Liver (tissue), 9 donors: Measurements from ENCODE around the gene GM2A. TPM values are rescaled to one million over a fixed set of nuclear protein-coding genes. Genes with fewer than 3 reads are reported as not detected.
A peak's percentile ranks its signal among the peaks of the same experiment; 100 is the strongest.

Experiments used
- DNase-seq: peaks from one replicate; pipeline ENCODE4 v3.0.0-alpha.2; 2017; ENCODE audit warnings: low spot score
- H3K27ac ChIP-seq, 2 donors: one replicate each; pipeline ENCODE4 v1.7.0; 2013; ENCODE audit warnings: inconsistent platforms in 2 of 2, low read length in 2 of 2, control low read depth in 1 of 2, low read depth in 1 of 2, mild to moderate bottlenecking in 1 of 2
- H3K27me3 ChIP-seq, 4 donors: one replicate each; pipeline versions ENCODE4 v1.6.1 to v1.7.0; 2013; ENCODE audit warnings: low read length in 3 of 4, inconsistent platforms in 1 of 4, mild to moderate bottlenecking in 1 of 4, moderate library complexity in 1 of 4; ENCODE audit not compliant: control insufficient read depth in 4 of 4, insufficient read depth in 4 of 4
- H3K36me3 ChIP-seq, 4 donors: one replicate each; pipeline versions ENCODE4 v1.6.1 to v1.7.0; 2013; ENCODE audit warnings: low read length in 3 of 4, mild to moderate bottlenecking in 3 of 4, low read depth in 1 of 4, moderate library complexity in 1 of 4; ENCODE audit not compliant: control insufficient read depth in 4 of 4, insufficient read depth in 3 of 4
- H3K4me1 ChIP-seq, 4 donors: one replicate each; pipeline versions ENCODE4 v1.6.1 to v1.7.0; 2013; ENCODE audit warnings: low read length in 3 of 4, mild to moderate bottlenecking in 3 of 4, moderate library complexity in 1 of 4; ENCODE audit not compliant: control insufficient read depth in 4 of 4, insufficient read depth in 4 of 4
- H3K4me3 ChIP-seq, 3 donors: one replicate each; pipeline versions ENCODE4 v1.6.1 to v1.7.0; 2013; ENCODE audit warnings: low read length in 3 of 3, control low read depth in 1 of 3, low read depth in 1 of 3, mild to moderate bottlenecking in 1 of 3
- H3K9ac ChIP-seq, 2 donors: one replicate each; pipeline ENCODE4 v1.7.0; 2013; ENCODE audit warnings: low read length in 2 of 2, mild to moderate bottlenecking in 2 of 2, moderate library complexity in 2 of 2, control low read depth in 1 of 2, low read depth in 1 of 2
- H3K9me3 ChIP-seq, 4 donors: one replicate each; pipeline versions ENCODE4 v1.6.1 to v1.7.0; 2013; ENCODE audit warnings: low read length in 3 of 4; ENCODE audit not compliant: control insufficient read depth in 4 of 4
- EGR1 ChIP-seq, 2 donors: IDR thresholded peaks; 2 replicates each; pipeline ENCODE4 v1.6.1; 2016 to 2018; ENCODE audit warnings: antibody characterized with exemption in 2 of 2, low read depth in 2 of 2
- FOXA1 ChIP-seq: IDR thresholded peaks from 2 replicates; pipeline ENCODE4 v1.6.1; 2016; ENCODE audit warnings: antibody characterized with exemption
- FOXA2 ChIP-seq: IDR thresholded peaks from 2 replicates; pipeline ENCODE4 v1.6.1; 2016; ENCODE audit warnings: antibody characterized with exemption
- GABPA ChIP-seq, 2 donors: IDR thresholded peaks in 1 of 2; conservative IDR thresholded peaks in 1 of 2; 2 replicates each; pipeline ENCODE4 v1.6.1; 2016; ENCODE audit warnings: antibody characterized with exemption in 2 of 2, mild to moderate bottlenecking in 1 of 2, moderate library complexity in 1 of 2
- HNF4A ChIP-seq, 2 donors: conservative IDR thresholded peaks; 2 replicates each; pipeline ENCODE4 v1.6.1; 2016; ENCODE audit warnings: antibody characterized with exemption in 2 of 2, mild to moderate bottlenecking in 2 of 2
- HNF4G ChIP-seq: IDR thresholded peaks from 2 replicates; pipeline ENCODE4 v1.6.1; 2016; ENCODE audit warnings: antibody characterized with exemption
- JUND ChIP-seq, 2 donors: IDR thresholded peaks; 2 replicates each; pipeline ENCODE4 v1.6.1; 2016; ENCODE audit warnings: antibody characterized with exemption in 2 of 2
- NR2F2 ChIP-seq: IDR thresholded peaks from 2 replicates; pipeline ENCODE4 v1.6.1; 2016; ENCODE audit warnings: antibody characterized with exemption
- RAD21 ChIP-seq, 2 donors: IDR thresholded peaks; 2 replicates each; pipeline ENCODE4 v1.6.1; 2016; ENCODE audit warnings: antibody characterized with exemption in 2 of 2, mild to moderate bottlenecking in 2 of 2
- RXRA ChIP-seq, 2 donors: IDR thresholded peaks; 2 replicates each; pipeline ENCODE4 v1.6.1; 2017 to 2018; ENCODE audit warnings: antibody characterized with exemption in 2 of 2, mild to moderate bottlenecking in 1 of 2
- SP1 ChIP-seq: IDR thresholded peaks from 2 replicates; pipeline ENCODE4 v1.6.1; 2018; ENCODE audit warnings: antibody characterized with exemption, mild to moderate bottlenecking
- TAF1 ChIP-seq: conservative IDR thresholded peaks from 2 replicates; pipeline ENCODE4 v1.6.1; 2016; ENCODE audit warnings: antibody characterized with exemption, mild to moderate bottlenecking
- WGBS: extraction: QIAGEN DNeasy Blood & Tissue Kit; methylation state at CpG from one replicate; pipeline ENCODE4 v1.1.7; 2013; 5-methylcytosine and 5-hydroxymethylcytosine counted together
- polyA plus RNA-seq, 2 donors: library from polyadenylated mRNA; stranded (reverse) in 1 of 2; unstranded in 1 of 2; fragments of 200-250 nt in 1 of 2; fragments of >200 nt in 1 of 2; fragmentation: Nextera tagmentation in 1 of 2; extraction: Ambion mirVana in 1 of 2; gene quantifications; one replicate each; pipeline versions ENCODE4 v1.2.1 to v1.2.3, GENCODE V29; 2013 to 2015
- total RNA-seq, 2 donors: library from RNA; depleted of rRNA; stranded (reverse); fragments of >200 nt; gene quantifications; one replicate each; pipeline ENCODE4 v1.2.3, GENCODE V29; 2014
- TF ChIP-seq, protein P1 (sequence below): fragments of 150-350 bp; IDR thresholded peaks from 2 replicates; pipeline ENCODE4 v1.5.1; 2017; ENCODE audit warnings: improper control_type of control experiment, low read depth, low read length; ENCODE audit not compliant: missing input control
- TF ChIP-seq, protein P2 (sequence below): IDR thresholded peaks from 2 replicates; pipeline ENCODE4 v1.6.1; 2016; ENCODE audit warnings: antibody characterized with exemption, mild to moderate bottlenecking
- TF ChIP-seq, protein P3 (sequence below): IDR thresholded peaks from 2 replicates; pipeline ENCODE4 v1.6.1; 2016; ENCODE audit warnings: antibody characterized with exemption
- TF ChIP-seq, protein P4 (sequence below): IDR thresholded peaks from 2 replicates; pipeline ENCODE4 v1.6.1; 2016; ENCODE audit warnings: antibody characterized with exemption
- TF ChIP-seq, protein P5 (sequence below): IDR thresholded peaks from 2 replicates; pipeline ENCODE4 v1.6.1; 2016; ENCODE audit warnings: antibody characterized with exemption
- donor health status: healthy.
- donor health status: healthy.
- donor health status: healthy.
- donor health status: healthy.
- donor health status: healthy.

The GM2A gene
- total and polyA plus RNA-seq, 4 donors = 4.1 to 14.5 (median 10.6) TPM

DNA sequence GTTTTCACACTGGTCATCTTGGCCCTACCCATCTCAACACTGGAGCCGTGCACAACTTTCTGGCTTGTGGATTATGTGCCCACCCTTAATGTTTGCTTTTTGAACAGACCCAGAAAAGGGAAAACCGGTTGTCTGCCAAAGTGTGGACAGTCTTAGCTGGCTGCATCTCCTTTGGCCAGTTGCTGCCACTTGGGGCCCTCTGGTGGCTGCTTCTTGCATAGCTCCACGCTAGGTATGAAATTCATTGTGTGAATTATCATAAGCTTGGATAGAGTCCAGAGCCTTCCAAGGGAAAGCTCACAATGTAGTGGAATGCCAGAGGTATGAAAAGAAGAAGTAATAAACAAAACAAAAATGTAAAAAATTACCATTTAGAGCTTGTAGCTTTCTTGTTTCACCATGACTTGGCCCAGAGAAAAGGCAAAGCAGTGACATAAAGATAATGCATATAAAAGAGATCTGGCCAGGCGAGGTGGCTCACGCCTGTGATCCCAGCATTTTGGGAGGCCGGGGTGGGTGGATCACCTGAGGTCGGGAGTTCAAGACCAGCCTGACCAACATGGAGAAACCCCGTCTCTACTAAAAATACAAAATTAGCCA lies 63.1 kb downstream of the GM2A start:
- no peak overlapping the region for H3K4me3 ChIP-seq
- DNase-seq = peak; percentile 72
- no peak overlapping the region for H3K9ac ChIP-seq
- H3K9me3 ChIP-seq = no peaks in the 10 kb centered on the region
- WGBS = 45% methylated on average over 8 of the region's 8 CpGs
- no peaks in the 10 kb centered on the region for H3K4me1 ChIP-seq
- H3K36me3 ChIP-seq = no peaks in the 10 kb centered on the region
- H3K27me3 ChIP-seq = no peaks in the 10 kb centered on the region
- H3K27ac ChIP-seq = no peak overlapping the region
- TF ChIP-seq TAF1 = no peak
- no peak for TF ChIP-seq GABPA (IDR thresholded peaks at IDR 0.05 in 1 of 2, conservative IDR thresholded peaks at IDR 0.05 in 1 of 2)
- TF ChIP-seq RAD21 (IDR thresholded peaks at IDR 0.05) = peak; percentile 88 to 90
- TF ChIP-seq, protein P1, sequence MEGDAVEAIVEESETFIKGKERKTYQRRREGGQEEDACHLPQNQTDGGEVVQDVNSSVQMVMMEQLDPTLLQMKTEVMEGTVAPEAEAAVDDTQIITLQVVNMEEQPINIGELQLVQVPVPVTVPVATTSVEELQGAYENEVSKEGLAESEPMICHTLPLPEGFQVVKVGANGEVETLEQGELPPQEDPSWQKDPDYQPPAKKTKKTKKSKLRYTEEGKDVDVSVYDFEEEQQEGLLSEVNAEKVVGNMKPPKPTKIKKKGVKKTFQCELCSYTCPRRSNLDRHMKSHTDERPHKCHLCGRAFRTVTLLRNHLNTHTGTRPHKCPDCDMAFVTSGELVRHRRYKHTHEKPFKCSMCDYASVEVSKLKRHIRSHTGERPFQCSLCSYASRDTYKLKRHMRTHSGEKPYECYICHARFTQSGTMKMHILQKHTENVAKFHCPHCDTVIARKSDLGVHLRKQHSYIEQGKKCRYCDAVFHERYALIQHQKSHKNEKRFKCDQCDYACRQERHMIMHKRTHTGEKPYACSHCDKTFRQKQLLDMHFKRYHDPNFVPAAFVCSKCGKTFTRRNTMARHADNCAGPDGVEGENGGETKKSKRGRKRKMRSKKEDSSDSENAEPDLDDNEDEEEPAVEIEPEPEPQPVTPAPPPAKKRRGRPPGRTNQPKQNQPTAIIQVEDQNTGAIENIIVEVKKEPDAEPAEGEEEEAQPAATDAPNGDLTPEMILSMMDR = peak; percentile 88
- TF ChIP-seq, protein P2, sequence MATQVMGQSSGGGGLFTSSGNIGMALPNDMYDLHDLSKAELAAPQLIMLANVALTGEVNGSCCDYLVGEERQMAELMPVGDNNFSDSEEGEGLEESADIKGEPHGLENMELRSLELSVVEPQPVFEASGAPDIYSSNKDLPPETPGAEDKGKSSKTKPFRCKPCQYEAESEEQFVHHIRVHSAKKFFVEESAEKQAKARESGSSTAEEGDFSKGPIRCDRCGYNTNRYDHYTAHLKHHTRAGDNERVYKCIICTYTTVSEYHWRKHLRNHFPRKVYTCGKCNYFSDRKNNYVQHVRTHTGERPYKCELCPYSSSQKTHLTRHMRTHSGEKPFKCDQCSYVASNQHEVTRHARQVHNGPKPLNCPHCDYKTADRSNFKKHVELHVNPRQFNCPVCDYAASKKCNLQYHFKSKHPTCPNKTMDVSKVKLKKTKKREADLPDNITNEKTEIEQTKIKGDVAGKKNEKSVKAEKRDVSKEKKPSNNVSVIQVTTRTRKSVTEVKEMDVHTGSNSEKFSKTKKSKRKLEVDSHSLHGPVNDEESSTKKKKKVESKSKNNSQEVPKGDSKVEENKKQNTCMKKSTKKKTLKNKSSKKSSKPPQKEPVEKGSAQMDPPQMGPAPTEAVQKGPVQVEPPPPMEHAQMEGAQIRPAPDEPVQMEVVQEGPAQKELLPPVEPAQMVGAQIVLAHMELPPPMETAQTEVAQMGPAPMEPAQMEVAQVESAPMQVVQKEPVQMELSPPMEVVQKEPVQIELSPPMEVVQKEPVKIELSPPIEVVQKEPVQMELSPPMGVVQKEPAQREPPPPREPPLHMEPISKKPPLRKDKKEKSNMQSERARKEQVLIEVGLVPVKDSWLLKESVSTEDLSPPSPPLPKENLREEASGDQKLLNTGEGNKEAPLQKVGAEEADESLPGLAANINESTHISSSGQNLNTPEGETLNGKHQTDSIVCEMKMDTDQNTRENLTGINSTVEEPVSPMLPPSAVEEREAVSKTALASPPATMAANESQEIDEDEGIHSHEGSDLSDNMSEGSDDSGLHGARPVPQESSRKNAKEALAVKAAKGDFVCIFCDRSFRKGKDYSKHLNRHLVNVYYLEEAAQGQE = no peak
- no peak for TF ChIP-seq NR2F2
- no peak for TF ChIP-seq EGR1 (IDR thresholded peaks at IDR 0.05; ENCODE audit: low read depth in 2 of 2)
- no peak for TF ChIP-seq HNF4G
- TF ChIP-seq JUND (IDR thresholded peaks at IDR 0.05) = no peak

DNA sequence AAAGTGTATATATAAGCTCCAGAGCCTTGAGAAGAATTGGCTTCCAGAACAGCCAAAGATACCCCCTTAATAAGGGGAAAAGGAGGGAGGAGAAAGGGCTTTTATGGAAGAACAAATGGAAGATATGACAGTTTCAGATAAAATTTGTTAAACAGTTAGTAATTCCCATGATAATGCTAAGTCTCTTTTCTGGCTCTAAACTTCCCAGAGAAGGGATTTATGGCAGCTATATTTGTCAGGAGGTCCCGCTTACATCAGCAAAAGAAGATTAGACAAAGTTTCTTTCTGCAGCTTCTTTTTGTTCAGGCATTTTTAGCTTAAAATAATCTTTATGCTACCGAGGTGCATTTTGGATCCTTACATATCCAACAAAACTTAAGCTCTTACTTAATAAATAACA lies 64.9 kb downstream of the GM2A start:
- TF ChIP-seq, protein P3, sequence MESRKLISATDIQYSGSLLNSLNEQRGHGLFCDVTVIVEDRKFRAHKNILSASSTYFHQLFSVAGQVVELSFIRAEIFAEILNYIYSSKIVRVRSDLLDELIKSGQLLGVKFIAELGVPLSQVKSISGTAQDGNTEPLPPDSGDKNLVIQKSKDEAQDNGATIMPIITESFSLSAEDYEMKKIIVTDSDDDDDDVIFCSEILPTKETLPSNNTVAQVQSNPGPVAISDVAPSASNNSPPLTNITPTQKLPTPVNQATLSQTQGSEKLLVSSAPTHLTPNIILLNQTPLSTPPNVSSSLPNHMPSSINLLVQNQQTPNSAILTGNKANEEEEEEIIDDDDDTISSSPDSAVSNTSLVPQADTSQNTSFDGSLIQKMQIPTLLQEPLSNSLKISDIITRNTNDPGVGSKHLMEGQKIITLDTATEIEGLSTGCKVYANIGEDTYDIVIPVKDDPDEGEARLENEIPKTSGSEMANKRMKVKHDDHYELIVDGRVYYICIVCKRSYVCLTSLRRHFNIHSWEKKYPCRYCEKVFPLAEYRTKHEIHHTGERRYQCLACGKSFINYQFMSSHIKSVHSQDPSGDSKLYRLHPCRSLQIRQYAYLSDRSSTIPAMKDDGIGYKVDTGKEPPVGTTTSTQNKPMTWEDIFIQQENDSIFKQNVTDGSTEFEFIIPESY = no peak
- TF ChIP-seq RAD21 (IDR thresholded peaks at IDR 0.05) = no peak
- TF ChIP-seq HNF4G = no peak
- TF ChIP-seq SP1 = no peak
- no peak for TF ChIP-seq FOXA2
- no peak for TF ChIP-seq JUND (IDR thresholded peaks at IDR 0.05)
- TF ChIP-seq, protein P2 = no peak
- TF ChIP-seq, protein P1 = no peak
- no peak for TF ChIP-seq RXRA (IDR thresholded peaks at IDR 0.05)
- TF ChIP-seq HNF4A (conservative IDR thresholded peaks at IDR 0.05) = no peak
- TF ChIP-seq FOXA1 = no peak
- TF ChIP-seq, protein P4, sequence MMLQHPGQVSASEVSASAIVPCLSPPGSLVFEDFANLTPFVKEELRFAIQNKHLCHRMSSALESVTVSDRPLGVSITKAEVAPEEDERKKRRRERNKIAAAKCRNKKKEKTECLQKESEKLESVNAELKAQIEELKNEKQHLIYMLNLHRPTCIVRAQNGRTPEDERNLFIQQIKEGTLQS = no peak
- TF ChIP-seq, protein P5, sequence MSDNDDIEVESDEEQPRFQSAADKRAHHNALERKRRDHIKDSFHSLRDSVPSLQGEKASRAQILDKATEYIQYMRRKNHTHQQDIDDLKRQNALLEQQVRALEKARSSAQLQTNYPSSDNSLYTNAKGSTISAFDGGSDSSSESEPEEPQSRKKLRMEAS = no peak
- TF ChIP-seq GABPA (IDR thresholded peaks at IDR 0.05 in 1 of 2, conservative IDR thresholded peaks at IDR 0.05 in 1 of 2) = no peak
- TF ChIP-seq NR2F2 = no peak
- no peak for TF ChIP-seq TAF1
- no peak overlapping the region for H3K27ac ChIP-seq
- no peaks in the 10 kb centered on the region for H3K4me1 ChIP-seq
- H3K4me3 ChIP-seq = no peak overlapping the region
- no peaks in the 10 kb centered on the region for H3K36me3 ChIP-seq
- H3K9me3 ChIP-seq = no peaks in the 10 kb centered on the region
- no peaks in the 10 kb centered on the region for H3K27me3 ChIP-seq
- no peak overlapping the region for H3K9ac ChIP-seq
- DNase-seq = no peak
- 69% methylated on average over 2 of the region's 2 CpGs for WGBS
